GM21528 (cell line): ENCODE measurements around the gene AK8.

Experiments used
- ATAC-seq: cut with Tn5 transposase; IDR thresholded peaks from one replicate; pipeline ENCODE4 v1.9.1; 2021; ENCODE audit warnings: mild to moderate bottlenecking, moderate library complexity; ENCODE audit not compliant: unreplicated experiment, low FRiP score

Gene AK8

DNA sequence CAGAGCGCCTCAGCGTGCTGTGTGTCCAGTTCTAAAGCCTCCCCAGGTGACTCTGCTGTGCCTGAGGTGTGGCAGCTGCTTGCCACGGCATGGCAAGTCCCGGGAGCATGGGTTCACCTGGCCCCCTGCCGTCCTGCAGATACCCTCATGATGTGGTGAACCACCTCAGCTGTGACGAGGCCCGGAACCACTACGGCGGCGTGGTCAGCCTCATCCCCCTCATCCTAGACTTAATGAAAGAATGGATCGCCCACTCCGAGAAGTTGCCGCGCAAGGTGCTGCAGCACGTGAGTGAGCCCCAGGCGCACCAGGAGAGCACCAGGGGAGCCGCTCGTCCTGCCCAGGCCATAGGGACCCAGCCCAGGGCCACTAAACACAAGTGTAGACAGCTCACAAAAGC is 10.1 kb upstream of the AK8 start:
- no peak for ATAC-seq

DNA sequence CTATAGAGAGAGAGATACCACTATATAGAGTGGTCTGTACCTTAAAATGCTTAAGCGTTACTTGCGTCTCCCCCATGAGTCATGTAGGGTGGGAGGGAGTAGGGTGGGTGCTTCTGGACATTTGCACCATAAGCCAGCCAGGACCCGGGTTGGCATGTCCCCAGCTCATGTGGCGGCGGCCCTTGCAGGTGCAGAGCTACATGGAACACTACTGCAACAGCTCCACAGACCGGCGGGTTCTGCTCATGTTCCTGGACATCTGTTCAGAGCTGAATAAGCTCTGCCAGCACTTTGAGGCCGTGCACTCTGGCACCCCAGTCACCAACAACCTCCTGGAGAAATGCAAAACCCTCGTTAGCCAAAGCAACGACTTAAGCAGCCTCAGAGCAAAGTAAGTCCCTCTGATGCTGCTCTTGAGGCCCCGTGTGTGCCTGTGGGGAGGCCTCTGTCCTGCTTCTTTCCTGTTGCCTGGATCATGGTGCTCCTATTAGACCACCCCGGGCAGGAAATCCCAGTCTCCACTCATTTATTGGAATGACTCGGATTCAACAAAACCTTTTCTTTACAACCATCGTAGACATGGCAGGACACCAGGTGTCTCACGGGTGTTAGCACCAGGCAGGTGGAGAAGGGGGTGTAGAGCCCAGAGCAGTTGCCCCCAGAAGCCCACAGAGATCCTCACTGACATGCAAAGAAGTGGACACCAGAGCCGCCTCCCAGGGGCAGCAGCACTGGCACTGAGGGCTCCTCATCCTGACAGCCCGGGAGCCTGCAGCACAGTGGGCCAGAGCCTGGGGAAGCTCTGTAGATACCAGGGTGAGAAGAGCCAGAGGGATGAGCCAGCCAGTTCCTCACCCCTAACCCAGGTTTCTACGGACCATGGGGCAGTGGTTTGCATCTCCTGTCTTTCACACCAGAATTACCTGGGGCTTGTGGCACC is 9.4 kb upstream of the AK8 start:
- no peak for ATAC-seq

DNA sequence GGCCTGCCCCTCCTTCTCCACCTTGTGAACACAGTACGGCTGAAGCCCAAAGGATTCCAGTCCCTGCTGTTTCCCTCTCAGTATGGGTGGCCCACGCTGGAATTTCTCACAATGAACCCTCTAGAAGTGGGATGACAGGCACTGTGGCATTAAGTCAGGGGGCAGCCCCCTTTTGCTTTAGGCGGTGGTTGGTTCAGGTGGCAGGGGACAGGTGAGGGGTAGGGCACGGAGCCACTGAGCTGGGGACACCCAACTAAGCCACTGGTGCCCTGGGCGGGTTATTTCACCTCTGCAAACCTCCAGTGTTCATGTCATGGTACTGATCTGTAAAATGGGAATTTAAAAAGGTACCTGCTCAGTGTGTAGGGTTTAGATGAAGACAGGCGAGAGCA is 8.2 kb upstream of the AK8 start:
- ATAC-seq: no peak

DNA sequence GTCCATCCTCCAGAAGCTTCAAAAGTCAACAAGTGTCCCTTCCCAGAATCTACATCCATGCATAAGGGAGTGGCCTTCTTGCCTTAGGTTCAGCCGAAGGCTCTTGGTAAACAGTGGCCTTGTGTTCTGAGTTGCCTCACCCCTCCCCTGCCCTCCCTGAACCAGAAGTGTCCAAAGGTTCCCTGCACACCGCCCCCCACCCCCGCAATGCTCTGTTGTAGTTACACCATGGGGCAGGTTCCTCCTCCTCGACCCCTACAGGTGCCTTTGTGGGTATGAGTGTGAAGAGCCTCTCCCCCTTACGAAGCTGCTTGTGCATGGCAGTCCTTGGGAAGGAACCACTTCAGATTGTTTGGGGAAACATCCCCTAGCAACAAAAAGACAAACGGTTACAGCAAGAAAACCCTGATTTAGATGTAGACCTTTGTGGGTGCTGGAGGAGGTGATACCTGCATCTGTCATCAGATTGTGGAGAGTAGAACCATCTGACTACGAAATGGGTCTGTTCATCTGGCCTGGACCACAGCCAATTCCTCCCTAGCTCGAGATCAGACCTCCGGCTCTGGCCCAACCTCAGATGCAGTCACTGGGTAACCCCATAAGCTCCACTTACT is 7.7 kb upstream of the AK8 start:
- no peak for ATAC-seq

DNA sequence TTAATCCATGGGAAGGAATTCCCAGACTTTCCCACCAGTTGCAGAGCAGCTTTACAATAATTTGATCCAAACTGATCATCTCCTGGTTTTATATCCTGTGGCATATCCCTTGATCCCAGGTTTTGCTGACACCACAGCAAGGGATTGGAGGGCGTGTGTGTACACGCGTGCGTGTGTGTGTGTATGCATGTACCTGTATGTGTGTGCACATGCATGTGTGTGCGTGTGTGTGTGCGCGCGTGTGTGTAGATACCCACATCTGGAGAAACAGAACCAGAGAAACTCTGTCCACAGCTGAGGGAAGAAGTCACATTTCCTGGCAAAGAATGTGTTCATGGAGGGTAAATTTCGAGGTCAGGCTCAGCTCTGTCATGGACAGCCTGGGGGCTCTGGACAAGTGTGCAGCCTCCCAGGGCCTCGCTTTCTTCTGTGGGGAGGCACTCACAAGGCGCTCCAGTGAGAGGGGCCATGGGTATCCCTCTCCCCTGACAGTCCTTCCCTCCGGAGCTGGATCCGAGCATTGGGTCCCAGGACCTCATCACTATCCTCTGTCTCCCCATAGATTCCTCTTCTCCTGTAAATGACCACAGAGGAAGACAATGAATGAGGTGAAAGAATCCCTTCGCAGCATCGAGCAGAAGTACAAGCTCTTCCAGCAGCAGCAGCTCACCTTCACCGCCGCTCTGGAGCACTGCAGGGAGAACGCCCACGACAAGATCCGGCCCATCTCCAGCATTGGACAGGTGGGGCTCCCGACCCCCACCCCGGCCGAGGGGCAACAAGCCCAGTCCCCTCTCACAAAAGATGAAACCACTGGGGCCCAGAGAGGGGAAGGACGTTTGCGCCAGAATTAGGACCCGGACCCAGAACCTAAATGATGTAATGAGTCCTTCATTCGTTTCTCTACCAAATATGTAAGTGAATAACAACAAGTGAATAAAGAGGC is 5.5 kb upstream of the AK8 start:
- no peak for ATAC-seq

DNA sequence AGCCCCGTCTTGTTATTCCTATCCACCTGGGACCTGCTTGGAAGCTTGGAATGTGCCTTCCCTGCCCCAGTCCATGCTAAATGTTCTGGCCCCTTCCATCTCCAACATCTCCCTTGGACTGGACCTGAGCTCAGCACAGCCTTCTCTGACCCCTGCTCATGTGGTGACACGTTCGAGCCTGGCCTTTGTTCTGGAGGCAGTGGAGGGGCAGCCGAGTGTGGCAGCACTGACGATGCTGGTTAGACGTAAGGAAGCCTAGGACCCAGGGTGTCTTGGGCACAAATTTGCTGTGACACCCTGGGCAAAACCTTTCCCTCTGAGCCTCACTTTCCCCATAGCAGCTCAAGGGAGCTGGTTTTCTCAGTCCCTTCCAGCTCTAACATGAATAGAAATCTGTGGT is 4.5 kb upstream of the AK8 start:
- no peak for ATAC-seq

DNA sequence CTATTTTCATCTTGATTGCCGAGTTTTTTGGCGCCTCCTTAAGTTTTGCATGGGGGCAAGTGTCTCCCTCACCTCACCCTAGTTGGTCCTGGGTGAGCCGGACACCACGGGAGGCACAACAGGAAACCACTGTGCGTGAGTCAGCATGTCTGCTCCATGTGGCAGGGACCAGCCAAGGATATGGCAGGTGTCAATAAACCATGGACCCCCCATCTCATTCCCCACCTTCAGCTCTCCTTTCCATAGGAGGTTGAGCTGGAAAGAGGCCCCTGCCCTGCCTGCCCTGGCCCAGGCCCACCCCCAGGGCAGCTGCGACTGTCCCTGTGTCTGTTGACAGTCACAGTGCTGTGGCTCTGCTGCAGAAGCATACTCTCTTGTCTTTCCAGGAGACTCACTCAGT is 3.7 kb upstream of the AK8 start:
- ATAC-seq: no peak

DNA sequence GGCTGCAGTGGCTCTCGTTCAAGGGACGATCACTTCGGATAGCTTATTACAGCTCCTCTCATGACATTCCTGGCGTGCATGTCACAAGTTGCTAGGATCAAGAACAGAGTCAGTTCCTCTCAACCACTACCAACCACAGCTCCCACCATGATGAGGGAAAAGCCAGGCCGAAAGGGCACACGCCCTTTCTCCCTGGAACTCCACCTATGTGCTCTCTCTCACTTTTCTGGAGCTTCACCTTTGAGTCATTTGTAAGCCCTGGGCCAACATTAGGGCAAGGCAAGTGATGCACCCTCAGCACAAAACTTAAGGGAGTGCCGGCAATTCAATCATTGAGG is 2.2 kb upstream of the AK8 start:
- ATAC-seq: no peak

DNA sequence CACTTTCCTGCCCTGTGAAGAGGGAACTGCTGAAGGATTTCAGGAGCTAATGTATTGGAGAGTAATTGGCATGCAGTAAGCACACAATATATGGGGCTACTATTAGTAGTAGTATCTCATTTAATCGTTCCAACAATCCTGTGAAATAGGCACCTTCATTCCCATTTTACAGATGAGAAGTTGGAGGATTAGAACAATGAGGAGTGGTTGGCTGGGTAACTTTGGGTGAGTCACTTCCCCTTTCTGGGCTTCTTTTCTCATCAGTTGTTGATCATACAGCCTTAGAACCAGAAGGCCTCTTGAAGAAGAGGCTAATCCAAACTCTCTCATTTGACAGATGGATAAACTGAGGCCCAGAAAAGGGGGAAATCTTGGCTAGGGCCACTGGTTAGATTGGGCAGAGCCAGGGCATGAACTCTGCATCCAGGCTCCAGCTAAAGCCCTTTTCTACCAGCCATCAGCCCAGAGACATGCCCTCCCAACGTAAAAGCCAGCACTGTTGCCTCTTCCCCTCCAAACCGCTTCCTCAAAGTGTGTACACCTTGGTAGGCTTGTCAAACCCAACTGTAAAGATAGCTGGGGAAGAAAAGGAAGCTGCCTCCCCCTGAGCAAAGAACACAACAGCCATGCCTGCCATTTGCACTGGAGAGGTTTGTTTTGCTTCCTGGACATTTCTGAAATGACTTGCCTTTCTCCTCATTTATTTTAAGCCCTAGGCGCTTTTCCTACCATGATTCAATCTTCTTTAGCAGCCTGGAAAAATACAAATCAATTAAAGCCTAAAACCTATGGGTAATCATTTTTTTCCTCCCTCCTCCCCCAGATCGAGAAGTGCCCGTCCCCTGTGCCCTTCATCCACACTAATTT is 1.6 kb upstream of the AK8 start:
- no peak for ATAC-seq

DNA sequence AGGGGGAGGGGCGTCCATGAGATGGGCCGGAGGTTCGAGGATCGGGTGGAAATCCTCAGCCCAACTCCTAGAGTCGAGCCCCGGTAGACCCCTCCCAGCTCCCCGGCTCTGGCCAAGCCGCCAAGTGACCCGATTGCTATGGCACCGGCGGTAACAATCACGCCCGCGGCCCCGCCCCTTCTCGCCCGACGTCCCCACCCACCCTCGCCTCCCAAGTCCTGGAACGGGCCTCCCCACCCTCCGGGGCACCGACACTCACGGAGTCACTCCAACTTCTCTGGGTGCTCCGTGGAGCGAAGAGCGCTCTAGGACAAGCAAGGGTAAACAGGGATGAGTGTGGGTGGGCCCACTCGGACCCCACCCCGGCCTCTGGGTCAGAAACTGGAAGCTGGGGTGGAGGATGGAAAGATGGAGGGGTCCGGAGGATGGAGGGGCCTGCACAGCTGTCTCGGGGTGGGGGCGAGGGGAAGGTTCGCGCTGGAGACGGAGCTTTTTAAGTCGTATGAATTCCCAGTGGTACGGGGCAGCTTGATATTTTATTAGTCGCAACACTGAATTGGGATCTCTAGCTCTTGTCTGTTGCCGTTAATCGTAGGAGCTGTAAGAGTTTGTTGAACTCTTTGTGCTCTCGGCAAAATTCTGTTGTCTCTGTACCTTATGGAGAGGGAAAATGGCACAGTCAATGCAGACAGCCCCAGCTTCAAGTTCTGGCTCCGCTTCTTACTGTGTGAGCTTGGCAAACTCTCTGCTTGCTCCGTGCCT is 792 bp upstream of the AK8 start, which contains the start of gene SPACA9:
TSS of gene SPACA9 (plus strand) at position 204 of the 762 bp plus-strand sequence. CDS start 5,050 bp downstream, outside the sequence.
- ATAC-seq: no peak

DNA sequence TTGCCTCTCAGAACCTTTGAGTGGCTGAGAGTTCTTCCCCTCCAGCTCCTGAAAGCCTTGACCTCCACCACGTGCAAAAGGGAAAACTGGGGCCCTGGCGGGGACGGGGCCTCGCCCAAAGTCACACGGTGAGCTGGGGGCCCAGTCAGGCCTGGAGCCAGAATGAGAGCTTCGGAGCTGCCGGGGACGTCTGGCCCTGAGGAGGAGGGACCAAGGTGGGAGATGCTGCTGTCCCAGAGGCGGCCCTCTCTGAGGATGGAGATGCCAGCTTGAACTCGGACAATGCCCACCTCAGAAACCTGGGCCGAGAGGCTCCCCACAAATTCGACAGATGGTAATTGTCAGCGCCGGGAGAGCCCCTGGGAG is 643 bp downstream of the AK8 start:
- ATAC-seq: no peak

DNA sequence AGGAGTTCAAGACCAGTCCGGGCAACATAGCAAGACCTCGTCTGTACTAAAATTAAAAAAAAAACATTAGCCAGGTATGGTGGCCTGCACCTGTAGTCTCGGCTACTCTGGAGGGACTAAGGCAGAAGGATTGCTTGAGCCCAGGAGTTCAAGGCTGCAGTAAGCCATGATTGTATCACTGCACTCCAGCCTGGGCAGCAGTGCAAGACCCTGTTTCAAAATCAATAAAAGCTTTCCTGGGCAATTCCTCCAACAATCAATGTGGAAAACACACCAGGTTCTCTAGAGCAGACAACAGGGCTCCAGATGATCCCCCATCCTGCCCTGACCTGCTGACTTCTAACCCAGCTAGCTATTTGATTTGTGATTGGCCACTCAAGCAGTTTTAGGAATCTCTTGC is 1.2 kb downstream of the AK8 start:
- ATAC-seq: no peak

DNA sequence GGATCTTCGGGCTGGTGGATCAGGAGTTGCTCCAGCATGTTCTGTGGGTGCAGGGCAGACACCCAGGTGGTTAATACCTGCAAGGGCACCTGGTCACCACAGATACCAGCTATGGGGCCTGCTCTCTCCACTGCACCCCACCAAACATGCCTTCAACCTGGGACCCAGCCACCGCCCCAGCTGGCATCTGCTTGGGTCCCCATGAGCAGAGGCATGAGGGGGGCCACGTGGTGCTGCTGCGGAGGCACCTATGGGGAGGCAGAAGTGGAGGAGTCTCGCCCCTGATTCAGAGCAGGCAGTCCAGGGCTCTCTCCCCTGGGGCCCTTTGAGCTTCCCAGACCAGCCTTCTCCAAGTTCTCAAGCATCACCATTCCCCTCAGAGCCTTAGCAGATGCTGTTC is 2.9 kb downstream of the AK8 start:
- ATAC-seq: no peak

DNA sequence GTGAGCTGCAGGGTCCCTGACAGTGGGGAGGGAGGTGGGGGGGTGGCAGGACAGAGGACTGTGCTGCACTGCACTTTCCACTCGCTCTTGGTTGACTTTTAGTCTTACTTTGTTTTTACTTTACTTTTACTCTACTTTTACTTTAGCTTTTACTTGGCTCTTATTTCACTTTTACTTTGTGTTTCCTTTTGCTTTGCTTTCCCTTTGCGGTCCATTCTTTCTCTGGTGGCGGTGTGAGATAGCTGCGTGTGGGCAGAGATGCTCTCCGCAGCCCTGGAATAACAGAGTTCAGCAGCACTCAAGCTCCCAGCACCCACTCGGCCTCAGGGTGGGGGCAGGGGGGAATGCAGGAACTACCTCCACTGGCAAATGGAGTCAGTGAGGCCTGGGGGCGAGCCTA is 4.7 kb downstream of the AK8 start:
- no peak for ATAC-seq

DNA sequence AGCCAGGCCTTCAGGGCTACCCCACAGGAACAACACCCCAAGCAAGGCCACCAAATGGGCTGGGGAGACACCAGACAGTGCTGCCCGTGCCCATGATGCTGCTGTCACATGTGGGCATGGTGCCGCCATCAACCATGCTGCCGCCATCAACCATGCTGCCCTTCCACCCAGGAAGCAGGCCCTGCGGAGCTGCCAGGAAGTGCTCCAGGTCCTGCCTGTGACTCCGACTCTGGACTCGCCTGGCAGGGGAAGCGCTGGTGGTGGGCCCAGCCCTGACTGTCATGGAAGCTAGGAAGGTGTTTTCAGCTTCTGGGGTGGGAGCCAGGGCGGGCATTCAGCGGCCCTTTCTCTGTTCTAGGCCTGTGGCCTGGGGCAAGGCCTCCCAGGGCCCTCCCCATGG is 8.8 kb downstream of the AK8 start:
- ATAC-seq: no peak

DNA sequence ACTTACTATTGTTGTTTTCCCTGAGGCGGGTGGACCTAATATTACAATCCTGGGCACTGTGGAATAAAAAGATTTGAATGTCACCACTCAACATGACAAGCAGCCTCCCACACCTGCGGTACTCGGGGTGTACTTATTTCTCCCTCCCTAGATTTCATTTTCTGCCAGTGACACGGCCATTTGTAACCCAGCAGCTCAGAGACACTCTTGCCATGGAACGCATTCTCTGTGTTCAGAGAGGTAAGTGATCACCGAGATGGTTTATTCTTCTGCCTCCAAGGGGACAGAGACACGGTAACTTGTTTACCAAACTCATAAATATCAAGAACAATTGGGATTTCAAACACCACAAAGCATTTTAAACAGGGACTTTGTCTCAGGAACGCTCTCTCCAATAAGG is 11.2 kb downstream of the AK8 start:
- no peak for ATAC-seq

DNA sequence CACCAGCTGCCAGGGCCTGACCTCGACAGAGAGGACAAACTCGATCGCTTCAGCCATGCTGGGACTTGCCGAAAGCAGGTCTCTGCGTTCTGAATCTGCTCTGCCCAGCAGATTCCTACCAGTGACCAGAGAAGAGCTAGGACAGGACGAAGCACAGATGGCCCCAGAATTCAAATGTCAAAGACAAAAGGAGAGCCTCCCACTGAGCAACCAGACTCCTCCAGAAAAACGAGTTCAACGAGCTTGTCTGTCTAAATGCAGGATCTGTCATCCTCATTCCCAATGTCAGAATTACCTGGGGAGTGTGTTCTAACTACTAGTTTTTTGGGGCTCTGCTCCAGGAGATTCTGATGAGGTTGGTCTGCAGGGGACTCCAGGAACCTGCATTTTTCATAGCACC is 13.4 kb downstream of the AK8 start:
- no peak for ATAC-seq

DNA sequence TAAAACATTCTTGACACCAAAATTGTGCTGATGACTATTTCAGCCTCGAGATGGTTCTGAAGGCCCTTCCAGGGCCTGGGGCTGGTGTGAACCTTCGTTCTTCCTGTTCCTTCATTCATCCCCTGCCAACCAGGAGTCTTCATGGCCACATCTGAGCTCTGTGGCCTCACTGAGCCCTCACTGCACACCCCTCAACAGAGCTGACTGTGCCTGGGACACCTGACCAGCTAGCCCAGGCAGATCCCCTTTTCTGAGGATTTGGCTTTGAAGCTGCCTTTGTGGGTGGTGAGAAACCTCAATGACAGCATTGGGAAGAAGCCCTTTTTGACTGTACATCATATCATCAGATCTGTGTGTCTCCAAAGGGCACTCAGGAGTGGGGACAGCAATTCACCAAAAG is 13.8 kb downstream of the AK8 start:
- no peak for ATAC-seq

DNA sequence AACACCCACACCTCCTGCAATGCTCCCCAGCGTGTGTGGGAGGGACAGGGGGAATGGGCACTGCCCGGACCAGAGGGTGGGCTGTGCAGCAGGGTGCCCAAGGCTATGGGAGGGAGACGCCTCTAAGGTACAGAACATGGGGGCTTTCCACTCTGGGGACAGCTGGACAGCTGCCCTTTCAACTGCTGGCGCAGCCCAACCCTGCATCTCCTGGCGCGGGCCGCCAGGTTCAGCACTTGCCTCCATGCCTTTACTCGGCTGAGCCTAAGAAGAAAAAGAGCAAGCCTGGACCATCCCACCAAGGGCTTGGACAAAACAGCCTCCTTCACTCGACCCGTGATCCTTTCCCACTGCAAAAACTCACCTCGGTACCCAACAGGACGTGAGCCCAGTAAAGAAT is 15.0 kb downstream of the AK8 start:
- ATAC-seq: no peak

DNA sequence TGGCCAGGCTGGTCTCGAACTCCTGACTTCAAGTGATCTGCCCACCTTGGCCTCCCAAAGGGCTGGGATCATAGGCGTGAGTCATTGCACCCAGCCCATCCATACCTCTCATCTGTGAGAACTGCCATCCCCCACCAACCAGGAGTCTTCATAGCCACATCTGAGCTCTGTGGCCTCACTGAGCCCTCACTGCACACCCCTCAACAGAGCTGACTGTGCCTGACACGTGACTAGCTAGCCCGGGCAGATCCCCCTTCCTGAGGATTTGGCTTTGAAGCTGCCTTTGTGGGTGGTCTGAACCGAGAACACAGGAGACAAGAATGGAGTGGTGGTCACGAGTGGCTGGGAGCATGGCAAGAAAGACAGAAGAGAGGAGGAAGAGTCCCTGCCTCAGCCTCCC is 15.6 kb downstream of the AK8 start:
- ATAC-seq: no peak
